SKM-1 treated with dmso at 0.1 percent for 144 hours (cell line): Measurements from ENCODE around the gene ABLIM2.
"Not testable (repeated sequence)": the region's sequence is repeated elsewhere in the genome, so short reads cannot be mapped to it uniquely, and the experiment has no call there.

Source experiments
- DNase-seq: peaks from one replicate; lab custom pipeline; 2025; ENCODE audit not compliant: unreplicated experiment; lab: John Stamatoyannopoulos, UW

ABLIM2 gene

GRCh38 chr4:7918981-7919380, 239.6 kb downstream of the ABLIM2 start:
- no peak for DNase-seq

- not testable (repeated sequence) for DNase-seq
Observed at GRCh38 chr4:7918187-7918586, 240.4 kb downstream of the ABLIM2 start.

- DNase-seq, result no peak
Observed at GRCh38 chr4:7917669-7918068, 240.9 kb downstream of the ABLIM2 start.

GRCh38 chr4:7915875-7916242, 242.8 kb downstream of the ABLIM2 start:
- no peak for DNase-seq
